ENCODE data around the gene ANKMY2.

GRCh38 chr7:16556359-16556758, 89.2 kb downstream of the ANKMY2 start:
- no peak for TF ChIP-seq HDGF (IDR thresholded peaks at IDR 0.05; ENCODE audit: borderline replicate concordance)
- TF ChIP-seq CTBP1 (IDR thresholded peaks at IDR 0.05; ENCODE audit: borderline replicate concordance), result no peak
- TF ChIP-seq FOXA1 (IDR thresholded peaks at IDR 0.05), result no peak
- no peak for TF ChIP-seq ELF4 (IDR thresholded peaks at IDR 0.05)
- no peak for TF ChIP-seq BHLHE40 (IDR thresholded peaks at IDR 0.05; ENCODE audit: borderline replicate concordance)
- no peak for TF ChIP-seq NFRKB (IDR thresholded peaks at IDR 0.05)
- no peak for TF ChIP-seq ZNF384 (IDR thresholded peaks at IDR 0.05)
- TF ChIP-seq ARNT (IDR thresholded peaks at IDR 0.05), result no peak
- TF ChIP-seq SP1 (IDR thresholded peaks at IDR 0.05), result no peak
- TF ChIP-seq SUZ12 (IDR thresholded peaks at IDR 0.05), result no peak
- no peak for TF ChIP-seq FOXM1 (IDR thresholded peaks at IDR 0.05; ENCODE audit: borderline replicate concordance)
- TF ChIP-seq TARDBP (IDR thresholded peaks at IDR 0.05), result no peak

Data from HEK293T (cell line).